NB4 (cell line): ENCODE results near the gene POC1A.

Experiments used
- DNase-seq: peaks from one replicate; pipeline ENCODE4 v3.0.0; 2010; ENCODE audit warnings: low read depth
- H3K4me3 ChIP-seq: one replicate; pipeline ENCODE4 v1.5.1; 2011; ENCODE audit warnings: mild to moderate bottlenecking, low read depth, low read length, moderate library complexity
- CTCF ChIP-seq: IDR thresholded peaks from one replicate; pipeline ENCODE4 v1.5.1; 2012; ENCODE audit warnings: low read depth, low read length
- MAX ChIP-seq: IDR thresholded peaks from 2 replicates; pipeline ENCODE4 v1.6.1; 2011; ENCODE audit warnings: low read depth, low read length
- MYC ChIP-seq: IDR thresholded peaks from 2 replicates; pipeline ENCODE4 v1.6.1; 2011; ENCODE audit warnings: low read depth, low read length
- POLR2A ChIP-seq: IDR thresholded peaks from 2 replicates; pipeline ENCODE4 v1.6.1; 2011; ENCODE audit warnings: mild to moderate bottlenecking; ENCODE audit not compliant: insufficient read length; ENCODE audit errors: extremely low read depth

The POC1A gene

GRCh38 chr3:52143156-52143555 lies 11.1 kb downstream of the POC1A start:
- H3K4me3 ChIP-seq, result no peak overlapping the region
- TF ChIP-seq CTCF (no peak), MAX (no peak), POLR2A (no peak), MYC (no peak)
- no peak for DNase-seq

- H3K4me3 ChIP-seq, result no peak overlapping the region
- no peak for TF ChIP-seq MAX
- no peak for TF ChIP-seq MYC
- TF ChIP-seq POLR2A, result no peak
- TF ChIP-seq CTCF, result no peak
- DNase-seq, result no peak
Observed at GRCh38 chr3:52141751-52142150, 12.5 kb downstream of the POC1A start.

GRCh38 chr3:52140769-52141168 lies 13.5 kb downstream of the POC1A start:
- no peak overlapping the region for H3K4me3 ChIP-seq
- DNase-seq, result no peak
- no peak for TF ChIP-seq POLR2A
- no peak for TF ChIP-seq CTCF
- TF ChIP-seq MAX, result no peak
- TF ChIP-seq MYC, result no peak

- H3K4me3 ChIP-seq, result no peak overlapping the region
- no peak for DNase-seq
- TF ChIP-seq MYC, result no peak
- TF ChIP-seq CTCF, result no peak
- TF ChIP-seq MAX, result no peak
- no peak for TF ChIP-seq POLR2A
Observed at GRCh38 chr3:52140000-52140399, 14.2 kb downstream of the POC1A start.

GRCh38 chr3:52137311-52137710 lies 16.9 kb downstream of the POC1A start:
- TF ChIP-seq CTCF (no peak), MYC (no peak), MAX (no peak), POLR2A (no peak)
- no peak for DNase-seq

GRCh38 chr3:52136513-52136912 lies 17.7 kb downstream of the POC1A start:
- no peak for TF ChIP-seq POLR2A
- no peak for TF ChIP-seq CTCF
- TF ChIP-seq MYC, result no peak
- no peak for TF ChIP-seq MAX
- no peak overlapping the region for H3K4me3 ChIP-seq
- DNase-seq, result no peak

More at GRCh38 chr3:52137311-52137710, 16.9 kb downstream of the POC1A start:
- no peak overlapping the region for H3K4me3 ChIP-seq
